Astrocyte (in vitro differentiated cells and primary cell): ENCODE results near the gene IFT81. TPM values are rescaled to one million over a fixed set of nuclear protein-coding genes. Genes with fewer than 3 reads are reported as not detected.
A peak's percentile ranks its signal among the peaks of the same experiment; 100 is the strongest.

Experiments
- DNase-seq: peaks from one replicate; pipeline ENCODE4 v3.0.0-alpha.2; 2010; ENCODE audit warnings: low read depth
- FAIRE-seq: peaks from 2 replicates; lab custom pipeline; 2011; peaks lifted over from hg19 to GRCh38; lab: Jason Lieb, UNC
- H2AFZ ChIP-seq: 2 replicates; pipeline ENCODE4 v1.6.0; 2012; ENCODE audit warnings: low read depth, low read length, inconsistent platforms
- H3K27ac ChIP-seq: 2 replicates; pipeline ENCODE4 v1.5.1; 2011; ENCODE audit warnings: low read depth, low read length, inconsistent platforms
- H3K27me3 ChIP-seq: 2 replicates; pipeline ENCODE4 v1.6.0; 2011; ENCODE audit warnings: low read length, inconsistent platforms; ENCODE audit not compliant: insufficient read depth
- H3K36me3 ChIP-seq: 2 replicates; pipeline ENCODE4 v1.5.1; 2011; ENCODE audit warnings: low read length, inconsistent platforms; ENCODE audit not compliant: insufficient read depth
- H3K4me1 ChIP-seq: 2 replicates; pipeline ENCODE4 v1.5.1; 2011; ENCODE audit warnings: low read length, inconsistent platforms; ENCODE audit not compliant: insufficient read depth
- H3K4me2 ChIP-seq: 2 replicates; pipeline ENCODE4 v1.6.0; 2012; ENCODE audit warnings: low read length, inconsistent platforms
- H3K4me3 ChIP-seq: 2 replicates; pipeline ENCODE4 v1.5.1; 2011; ENCODE audit warnings: low read depth, mild to moderate bottlenecking, low read length, inconsistent platforms; ENCODE audit not compliant: insufficient read depth
- H3K79me2 ChIP-seq: 2 replicates; pipeline ENCODE4 v1.6.0; 2012; ENCODE audit warnings: mild to moderate bottlenecking, low read length, inconsistent platforms; ENCODE audit not compliant: insufficient read depth
- H3K9ac ChIP-seq: 2 replicates; pipeline ENCODE4 v1.6.0; 2012; ENCODE audit warnings: mild to moderate bottlenecking, low read length, inconsistent platforms
- H3K9me3 ChIP-seq: 2 replicates; pipeline ENCODE4 v1.5.1; 2012; ENCODE audit warnings: low read depth, mild to moderate bottlenecking, low read length, inconsistent platforms; ENCODE audit not compliant: insufficient read depth
- H4K20me1 ChIP-seq: 2 replicates; pipeline ENCODE4 v1.6.0; 2012; ENCODE audit warnings: low read length, inconsistent platforms; ENCODE audit not compliant: insufficient read depth
- H3K27ac Mint-ChIP-seq: one replicate; pipeline ENCODE4 v1.8.0; 2021; ENCODE audit warnings: mild to moderate bottlenecking, mixed read lengths; ENCODE audit not compliant: unreplicated experiment
- H3K27me3 Mint-ChIP-seq: one replicate; pipeline ENCODE4 v1.8.0; 2021; ENCODE audit warnings: low read depth, mixed read lengths; ENCODE audit not compliant: unreplicated experiment
- H3K36me3 Mint-ChIP-seq: one replicate; pipeline ENCODE4 v1.8.0; 2021; ENCODE audit warnings: low read depth, mixed read lengths; ENCODE audit not compliant: unreplicated experiment
- H3K4me1 Mint-ChIP-seq: one replicate; pipeline ENCODE4 v1.8.0; 2021; ENCODE audit warnings: low read depth, mixed read lengths; ENCODE audit not compliant: unreplicated experiment
- H3K4me3 Mint-ChIP-seq: one replicate; pipeline ENCODE4 v1.8.0; 2021; ENCODE audit warnings: mild to moderate bottlenecking, moderate library complexity, mixed read lengths; ENCODE audit not compliant: unreplicated experiment
- H3K9me3 Mint-ChIP-seq: one replicate; pipeline ENCODE4 v1.8.0; 2021; ENCODE audit warnings: mild to moderate bottlenecking, mixed read lengths; ENCODE audit not compliant: unreplicated experiment
- CTCF ChIP-seq: IDR thresholded peaks from 2 replicates; pipeline ENCODE4 v1.5.1; 2011; ENCODE audit warnings: low read depth, mild to moderate bottlenecking, inconsistent platforms, low read length, moderate library complexity; ENCODE audit not compliant: insufficient read depth
- EZH2 ChIP-seq: IDR thresholded peaks from 2 replicates; pipeline ENCODE4 v1.6.1; 2012; ENCODE audit warnings: mild to moderate bottlenecking, low read length, inconsistent platforms; ENCODE audit not compliant: insufficient read depth
- total RNA-seq: library from RNA; stranded (reverse); gene quantifications from 2 replicates; pipeline ENCODE4 v1.2.1, GENCODE V29; 2021

IFT81 gene
- total RNA-seq, 1 donor from 2014 or later: 12.3 TPM

GRCh38 chr12:110223777-110224378 lies 99.7 kb downstream of the IFT81 start:
- Histone ChIP-seq H3K36me3 (peaks cover 3% of the 10 kb centered on the region), H3K27me3 (no peaks in the 10 kb centered on the region), H3K79me2 (no peaks in the 10 kb centered on the region), H3K9me3 (no peaks in the 10 kb centered on the region), H3K4me3 (no peak overlapping the region), H3K4me1 (peaks cover 10% of the 10 kb centered on the region), H3K27ac (peak overlapping the region; percentile 44), H2AFZ (no peak overlapping the region), H4K20me1 (no peaks in the 10 kb centered on the region), H3K4me2 (peak overlapping the region; percentile 67), H3K9ac (no peak overlapping the region)
- Mint-ChIP-seq H3K9me3 (no peaks in the 10 kb centered on the region), H3K4me1 (peaks cover 2% of the 10 kb centered on the region), H3K36me3 (no peaks in the 10 kb centered on the region), H3K27me3 (no peaks in the 10 kb centered on the region), H3K4me3 (no peak overlapping the region), H3K27ac (no peak overlapping the region)
- TF ChIP-seq CTCF: no peak
- no peak for TF ChIP-seq EZH2
- FAIRE-seq (no peak), DNase-seq (peak; percentile 78)

- Histone ChIP-seq H3K79me2 (no peaks in the 10 kb centered on the region), H3K9ac (peak overlapping the region; percentile 7), H3K9me3 (no peaks in the 10 kb centered on the region), H4K20me1 (no peaks in the 10 kb centered on the region), H2AFZ (no peak overlapping the region), H3K4me2 (peak overlapping the region; percentile 67), H3K27ac (peak overlapping the region; percentile 44), H3K4me3 (peak overlapping the region; percentile 19), H3K27me3 (no peaks in the 10 kb centered on the region), H3K36me3 (peaks cover 3% of the 10 kb centered on the region), H3K4me1 (peaks cover 10% of the 10 kb centered on the region)
- Mint-ChIP-seq H3K27ac (no peak overlapping the region), H3K4me1 (peaks cover 2% of the 10 kb centered on the region), H3K9me3 (no peaks in the 10 kb centered on the region), H3K27me3 (no peaks in the 10 kb centered on the region), H3K36me3 (no peaks in the 10 kb centered on the region), H3K4me3 (no peak overlapping the region)
- DNase-seq (peak; percentile 77), FAIRE-seq (peak; percentile 83)
- no peak for TF ChIP-seq EZH2
- TF ChIP-seq CTCF: peak; percentile 71
Observed at GRCh38 chr12:110224379-110225304, 100.5 kb downstream of the IFT81 start.
